Fibroblast of skin of left biceps (primary cell): Measurements from ENCODE around the gene SDK2.

ENCODE experiments used
- DNase-seq, 2 experiments: peaks; one replicate each; pipeline ENCODE4 v3.0.0-alpha.2; 2013; ENCODE audit warnings: low read depth in 2 of 2

Gene SDK2

GRCh38 chr17:73634629-73635028 lies 9.6 kb downstream of the SDK2 start:
- DNase-seq = no peak

GRCh38 chr17:73633736-73634135 lies 10.5 kb downstream of the SDK2 start:
- DNase-seq = no peak

GRCh38 chr17:73632513-73632912 lies 11.7 kb downstream of the SDK2 start:
- no peak for DNase-seq

GRCh38 chr17:73630965-73631595 lies 13.2 kb downstream of the SDK2 start:
- DNase-seq = no peak

- DNase-seq = no peak
Observed at GRCh38 chr17:73630531-73630930, 13.7 kb downstream of the SDK2 start.

GRCh38 chr17:73628642-73629552 lies 15.3 kb downstream of the SDK2 start:
- no peak for DNase-seq

- DNase-seq = no peak
Observed at GRCh38 chr17:73625991-73626673, 18.1 kb downstream of the SDK2 start.

GRCh38 chr17:73625006-73625405 lies 19.2 kb downstream of the SDK2 start:
- no peak for DNase-seq

GRCh38 chr17:73624496-73624988 lies 19.7 kb downstream of the SDK2 start:
- no peak for DNase-seq

GRCh38 chr17:73623818-73624217 lies 20.4 kb downstream of the SDK2 start:
- no peak for DNase-seq

- DNase-seq = no peak
Observed at GRCh38 chr17:73623247-73623646, 21.0 kb downstream of the SDK2 start.

- no peak for DNase-seq
Observed at GRCh38 chr17:73622381-73622780, 21.9 kb downstream of the SDK2 start.

GRCh38 chr17:73621685-73622084 lies 22.6 kb downstream of the SDK2 start:
- DNase-seq = no peak

GRCh38 chr17:73620414-73620813 lies 23.8 kb downstream of the SDK2 start:
- no peak for DNase-seq

GRCh38 chr17:73617501-73617900 lies 26.7 kb downstream of the SDK2 start:
- DNase-seq = no peak

- no peak for DNase-seq
Observed at GRCh38 chr17:73616873-73617404, 27.3 kb downstream of the SDK2 start.

- no peak for DNase-seq
Observed at GRCh38 chr17:73616120-73616872, 27.9 kb downstream of the SDK2 start.

- DNase-seq = no peak
Observed at GRCh38 chr17:73614256-73614655, 30.0 kb downstream of the SDK2 start.

GRCh38 chr17:73613271-73614233 lies 30.7 kb downstream of the SDK2 start:
- no peak for DNase-seq

GRCh38 chr17:73612031-73612472 lies 32.2 kb downstream of the SDK2 start:
- no peak for DNase-seq
